ENCODE measurements around the gene MYH10.

GRCh38 chr17:8602679-8603078 is 27.8 kb downstream of the MYH10 start:
- TF ChIP-seq CTCF (IDR thresholded peaks at IDR 0.05) (no peak), POLR2A (IDR thresholded peaks at IDR 0.05) (no peak)

All from ovary (tissue), 3 donors.